ENCODE measurements around the gene PRDM4.

PRDM4 gene

DNA sequence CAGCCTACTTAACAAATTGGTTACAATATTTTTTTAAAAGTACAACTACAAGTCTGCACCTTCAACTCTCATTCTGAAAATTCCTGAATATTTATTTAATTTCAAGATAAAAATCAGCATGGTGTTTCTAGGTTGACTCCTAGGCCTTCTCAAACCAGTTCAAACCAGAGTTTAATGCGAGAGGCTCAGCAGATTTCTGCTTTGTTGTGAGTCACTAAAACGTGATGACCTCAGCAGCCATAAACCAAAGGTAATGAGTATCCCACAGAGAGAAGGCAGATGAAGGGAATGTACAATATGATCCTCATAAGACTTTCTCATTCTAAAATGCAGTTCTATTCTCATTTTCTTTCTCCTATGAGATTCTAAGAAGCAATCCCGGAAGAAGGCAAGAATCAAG lies 1.5 kb downstream of the PRDM4 start:
- Histone ChIP-seq H3K36me3 (peaks cover 26% of the 10 kb centered on the region), H3K9me3 (no peaks in the 10 kb centered on the region), H3K4me1 (ENCODE audit: control insufficient read depth in 1 of 2, insufficient read depth in 1 of 2, low read depth in 1 of 2, low read length in 1 of 2) (peaks cover 21 to 22% of the 10 kb centered on the region in 2 experiments), H3K27me3 (no peaks in the 10 kb centered on the region), H3K4me3 (ENCODE audit: low read depth in 1 of 2, low read length in 1 of 2) (no peak overlapping the region), H3K27ac (no peak overlapping the region)
- TF ChIP-seq, protein P1, sequence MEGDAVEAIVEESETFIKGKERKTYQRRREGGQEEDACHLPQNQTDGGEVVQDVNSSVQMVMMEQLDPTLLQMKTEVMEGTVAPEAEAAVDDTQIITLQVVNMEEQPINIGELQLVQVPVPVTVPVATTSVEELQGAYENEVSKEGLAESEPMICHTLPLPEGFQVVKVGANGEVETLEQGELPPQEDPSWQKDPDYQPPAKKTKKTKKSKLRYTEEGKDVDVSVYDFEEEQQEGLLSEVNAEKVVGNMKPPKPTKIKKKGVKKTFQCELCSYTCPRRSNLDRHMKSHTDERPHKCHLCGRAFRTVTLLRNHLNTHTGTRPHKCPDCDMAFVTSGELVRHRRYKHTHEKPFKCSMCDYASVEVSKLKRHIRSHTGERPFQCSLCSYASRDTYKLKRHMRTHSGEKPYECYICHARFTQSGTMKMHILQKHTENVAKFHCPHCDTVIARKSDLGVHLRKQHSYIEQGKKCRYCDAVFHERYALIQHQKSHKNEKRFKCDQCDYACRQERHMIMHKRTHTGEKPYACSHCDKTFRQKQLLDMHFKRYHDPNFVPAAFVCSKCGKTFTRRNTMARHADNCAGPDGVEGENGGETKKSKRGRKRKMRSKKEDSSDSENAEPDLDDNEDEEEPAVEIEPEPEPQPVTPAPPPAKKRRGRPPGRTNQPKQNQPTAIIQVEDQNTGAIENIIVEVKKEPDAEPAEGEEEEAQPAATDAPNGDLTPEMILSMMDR (IDR thresholded peaks at IDR 0.05) = no peak

DNA sequence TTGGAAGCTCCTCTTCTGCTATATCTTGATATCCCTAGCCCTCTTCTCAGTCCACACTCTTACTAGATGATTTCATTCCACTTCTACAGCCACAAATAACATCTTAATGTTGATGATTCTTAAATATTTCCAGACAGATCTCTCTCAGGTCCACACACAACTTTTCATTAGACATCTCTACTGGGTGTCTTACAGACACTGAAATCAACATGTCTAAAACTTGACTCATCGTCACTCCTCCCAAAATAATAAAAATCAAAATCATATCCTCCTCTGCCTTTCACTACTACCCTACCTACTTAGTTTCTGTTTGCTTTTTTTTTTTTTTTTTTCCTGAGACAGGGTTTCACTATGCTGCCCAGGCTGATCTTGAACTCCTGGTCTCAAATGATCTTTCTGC lies 11.9 kb downstream of the PRDM4 start:
- Histone ChIP-seq H3K36me3 (peaks cover 84% of the 10 kb centered on the region), H3K27me3 (no peaks in the 10 kb centered on the region), H3K9me3 (no peaks in the 10 kb centered on the region), H3K4me1 (ENCODE audit: control insufficient read depth in 1 of 2, insufficient read depth in 1 of 2, low read depth in 1 of 2, low read length in 1 of 2) (no peaks in the 10 kb centered on the region), H3K27ac (no peak overlapping the region), H3K4me3 (ENCODE audit: low read depth in 1 of 2, low read length in 1 of 2) (no peak overlapping the region)
- TF ChIP-seq, protein P1 (IDR thresholded peaks at IDR 0.05) = no peak

DNA sequence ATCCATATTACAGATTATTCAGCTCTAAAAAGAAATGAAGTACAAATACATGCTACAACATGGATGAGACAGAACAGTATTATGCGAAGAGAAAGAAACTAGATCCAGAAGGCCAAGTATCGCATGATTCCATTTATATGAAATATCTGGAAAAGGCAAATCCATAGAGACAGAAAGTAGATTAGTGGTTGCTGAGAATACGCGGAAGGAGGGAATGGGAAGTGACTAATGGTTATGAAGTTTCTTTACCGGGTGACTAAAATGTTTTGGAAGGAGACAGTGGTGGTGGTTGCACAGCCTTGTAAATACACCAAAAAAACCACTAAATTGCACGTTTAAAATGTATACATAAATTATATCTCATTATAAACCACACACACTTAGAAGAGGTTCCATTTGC lies 12.5 kb downstream of the PRDM4 start:
- TF ChIP-seq, protein P1 (IDR thresholded peaks at IDR 0.05) = no peak
- Histone ChIP-seq H3K27ac (no peak overlapping the region), H3K4me3 (ENCODE audit: low read depth in 1 of 2, low read length in 1 of 2) (no peak overlapping the region), H3K27me3 (no peaks in the 10 kb centered on the region), H3K36me3 (peaks cover 84% of the 10 kb centered on the region), H3K4me1 (ENCODE audit: control insufficient read depth in 1 of 2, insufficient read depth in 1 of 2, low read depth in 1 of 2, low read length in 1 of 2) (no peaks in the 10 kb centered on the region), H3K9me3 (no peaks in the 10 kb centered on the region)

DNA sequence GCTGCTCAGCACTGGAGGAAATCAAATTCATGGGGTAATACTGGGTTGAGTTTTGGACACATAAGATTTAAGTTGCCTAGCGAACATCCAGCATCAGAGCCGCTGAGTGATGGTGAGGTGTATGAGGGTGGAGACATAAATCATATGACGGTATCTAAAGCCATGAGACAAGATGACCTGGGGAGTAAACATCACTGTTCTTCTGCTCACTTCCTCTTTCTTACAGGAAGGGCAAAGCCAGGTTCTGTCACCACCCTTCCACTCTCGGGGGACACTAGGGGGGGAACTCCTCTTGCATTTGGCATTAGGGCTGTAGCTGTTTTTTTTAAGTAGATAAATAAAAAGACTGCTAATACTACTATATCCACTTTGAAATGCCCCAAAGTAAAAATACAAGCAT lies 24.0 kb downstream of the PRDM4 start:
- TF ChIP-seq, protein P1 (IDR thresholded peaks at IDR 0.05) = no peak
- Histone ChIP-seq H3K36me3 (peaks cover 96% of the 10 kb centered on the region), H3K9me3 (no peaks in the 10 kb centered on the region), H3K27me3 (no peaks in the 10 kb centered on the region), H3K4me1 (ENCODE audit: control insufficient read depth in 1 of 2, insufficient read depth in 1 of 2, low read depth in 1 of 2, low read length in 1 of 2) (peaks cover 0 to 4% of the 10 kb centered on the region in 2 experiments), H3K4me3 (ENCODE audit: low read depth in 1 of 2, low read length in 1 of 2) (no peak overlapping the region), H3K27ac (peak overlapping the region; percentile 47)

DNA sequence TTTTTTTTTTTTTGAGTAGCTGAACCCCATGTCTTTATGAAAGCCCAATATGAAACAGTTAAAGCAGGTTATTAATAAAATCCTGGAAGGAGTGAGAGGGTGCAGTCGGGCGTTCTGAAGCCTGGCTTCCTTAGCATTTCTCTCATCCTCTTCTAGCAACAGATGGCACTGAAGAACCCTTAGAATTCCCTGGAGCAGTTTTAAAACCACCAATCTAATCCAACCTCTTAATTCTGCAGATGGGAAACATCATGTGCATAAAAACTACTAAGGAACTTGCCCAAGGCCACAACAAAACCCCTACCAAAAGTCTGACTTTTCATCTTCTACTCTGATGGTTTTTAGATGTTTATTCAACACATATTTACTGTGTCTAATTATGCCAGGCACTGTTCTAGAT lies 25.2 kb downstream of the PRDM4 start:
- Histone ChIP-seq H3K27me3 (no peaks in the 10 kb centered on the region), H3K27ac (no peak overlapping the region), H3K9me3 (no peaks in the 10 kb centered on the region), H3K4me1 (ENCODE audit: control insufficient read depth in 1 of 2, insufficient read depth in 1 of 2, low read depth in 1 of 2, low read length in 1 of 2) (peaks cover 0 to 4% of the 10 kb centered on the region in 2 experiments), H3K4me3 (ENCODE audit: low read depth in 1 of 2, low read length in 1 of 2) (no peak overlapping the region), H3K36me3 (peaks cover 86% of the 10 kb centered on the region)
- TF ChIP-seq, protein P1 (IDR thresholded peaks at IDR 0.05) = no peak

DNA sequence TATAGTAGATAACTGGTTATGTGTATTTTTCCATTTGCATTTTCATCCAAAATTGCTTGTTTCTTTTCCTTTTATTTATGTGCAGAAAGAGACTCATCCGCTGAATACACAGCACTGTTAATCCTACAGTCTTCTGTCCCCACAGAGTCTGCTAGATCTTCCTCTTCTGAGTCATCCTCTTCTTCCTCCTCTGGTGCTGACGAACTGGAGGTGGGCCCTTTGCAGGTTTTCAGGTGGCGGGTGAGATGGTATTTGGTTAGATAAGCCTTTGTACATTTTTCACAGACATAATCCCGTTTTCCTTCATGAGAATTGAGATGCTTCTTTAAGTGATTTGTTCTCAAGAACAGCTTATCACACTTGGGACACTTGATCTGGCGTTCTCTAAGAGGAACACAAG lies 26.8 kb downstream of the PRDM4 start:
- no peaks in the 10 kb centered on the region for H3K27me3 ChIP-seq
- H3K36me3 ChIP-seq = peaks cover 69% of the 10 kb centered on the region
- no peaks in the 10 kb centered on the region for H3K9me3 ChIP-seq
- H3K4me1 ChIP-seq (ENCODE audit: control insufficient read depth in 1 of 2, insufficient read depth in 1 of 2, low read depth in 1 of 2, low read length in 1 of 2) = peaks cover 0 to 4% of the 10 kb centered on the region in 2 experiments
- H3K27ac ChIP-seq = no peak overlapping the region
- TF ChIP-seq, protein P1 (IDR thresholded peaks at IDR 0.05) = no peak
- H3K4me3 ChIP-seq (ENCODE audit: low read depth in 1 of 2, low read length in 1 of 2) = no peak overlapping the region

All from neutrophil (primary cell).